Stomach (tissue), 9 donors: ENCODE results near the gene PAK5. TPM values are rescaled to one million over a fixed set of nuclear protein-coding genes. Genes with fewer than 3 reads are reported as not detected.

Experiments used
- DNase-seq, 2 donors: peaks; one replicate each; pipeline versions ENCODE4 v3.0.0 to v3.0.0-alpha.2; 2013 to 2019
- H3K27ac ChIP-seq, 5 donors: fragments of 200-600 bp in 4 of 5; sonication (generic) in 4 of 5; one replicate each; pipeline ENCODE4 v1.5.1; 2013 to 2019; ENCODE audit warnings: mild to moderate bottlenecking in 1 of 5, moderate library complexity in 1 of 5
- H3K27me3 ChIP-seq, 3 donors: fragments of 200-600 bp; sonication (generic); one replicate each; pipeline ENCODE4 v1.5.1; 2017 to 2019; ENCODE audit warnings: mixed run types in 1 of 3
- H3K36me3 ChIP-seq, 4 donors: fragments of 200-600 bp; sonication (generic); 1 replicate in 3 of 4; 2 replicates in 1 of 4; pipeline ENCODE4 v1.5.1; 2016 to 2019
- H3K4me1 ChIP-seq, 4 donors: fragments of 200-600 bp; sonication (generic); one replicate each; pipeline ENCODE4 v1.5.1; 2016 to 2019
- H3K4me3 ChIP-seq, 4 donors: fragments of 200-600 bp; sonication (generic) in 3 of 4; one replicate each; pipeline ENCODE4 v1.5.1; 2016 to 2019; ENCODE audit warnings: mild to moderate bottlenecking in 1 of 4
- H3K9me3 ChIP-seq, 4 donors: fragments of 200-600 bp; sonication (generic); one replicate each; pipeline ENCODE4 v1.5.1; 2016 to 2019
- CTCF ChIP-seq, 7 experiments: fragments of 450-650 bp in 4 of 7; fragments of 200-600 bp in 3 of 7; sonication (generic) in 3 of 7; IDR thresholded peaks; one replicate each; pipeline ENCODE4 v1.5.1; 2016 to 2019; ENCODE audit warnings: antibody characterized with exemption in 7 of 7, control low read depth in 2 of 7, mild to moderate bottlenecking in 1 of 7
- EP300 ChIP-seq: sonication (generic); formaldehyde crosslinking; IDR thresholded peaks from one replicate; pipeline ENCODE4 v1.6.1; 2017; ENCODE audit warnings: antibody characterized with exemption
- POLR2A ChIP-seq, 4 donors: fragments of 450-650 bp; IDR thresholded peaks; one replicate each; pipeline ENCODE4 v1.6.1; 2016; ENCODE audit warnings: antibody characterized with exemption in 4 of 4, control low read depth in 2 of 4, mild to moderate bottlenecking in 1 of 4, moderate library complexity in 1 of 4
- POLR2AphosphoS5 ChIP-seq, 3 donors: sonication (generic); formaldehyde crosslinking; IDR thresholded peaks; one replicate each; pipeline ENCODE4 v1.6.1; 2016; ENCODE audit warnings: antibody characterized with exemption in 3 of 3
- WGBS, 5 donors: extraction: QIAGEN DNeasy Blood & Tissue Kit in 3 of 5; methylation state at CpG; one replicate each; pipeline versions ENCODE4 v1.1.5 to v1.1.7; 2013 to 2018; 5-methylcytosine and 5-hydroxymethylcytosine counted together
- intact Hi-C: fragments of 100-400 bp; cut with DNase I; formaldehyde crosslinking; loops from one replicate; pipeline ENCODE4 v1.15.1; 2023; ENCODE audit warnings: low total_unique reads
- polyA plus RNA-seq, 3 donors: library from polyadenylated mRNA; stranded (reverse); fragments of 200-250 nt; gene quantifications; one replicate each; pipeline ENCODE4 v1.2.3, GENCODE V29; 2013
- total RNA-seq, 5 donors: library from RNA; depleted of rRNA; stranded (reverse); fragments of >200 nt; gene quantifications; one replicate each; pipeline versions ENCODE4 v1.1.0 to v1.2.3, GENCODE V29; 2014 to 2016
- donor health status: healthy with polysubstance abuse.
- donor health status: Bipolar disorder and iron deficiency.
- donor health status: healthy.

Gene PAK5
- total and polyA plus RNA-seq, 8 donors, result under 0.01 to 0.92 (median 0.35) TPM; not detected in 3

- Histone ChIP-seq H3K4me1 (no peaks in the 10 kb centered on the region), H3K36me3 (no peaks in the 10 kb centered on the region), H3K4me3 (no peak overlapping the region), H3K9me3 (peaks cover 0 to 5% (median 2%) of the 10 kb centered on the region in 4 donors), H3K27ac (no peak overlapping the region), H3K27me3 (no peaks in the 10 kb centered on the region)
- DNase-seq, result no peak
- intact Hi-C loops, result no loop called here
- no peak for TF ChIP-seq EP300
- no peak for TF ChIP-seq CTCF (IDR thresholded peaks at IDR 0.05)
- no peak for TF ChIP-seq POLR2A (IDR thresholded peaks at IDR 0.05)
- TF ChIP-seq POLR2AphosphoS5 (IDR thresholded peaks at IDR 0.05), result no peak
These were observed 95.0 kb downstream of the PAK5 start for GRCh38 chr20:9743871-9744270.

- intact Hi-C loops, result no loop called here
- Histone ChIP-seq H3K4me3 (no peak overlapping the region), H3K36me3 (no peaks in the 10 kb centered on the region), H3K4me1 (no peaks in the 10 kb centered on the region), H3K27me3 (no peaks in the 10 kb centered on the region), H3K9me3 (peaks cover 0 to 5% (median 2%) of the 10 kb centered on the region in 4 donors), H3K27ac (no peak overlapping the region)
- TF ChIP-seq EP300 (no peak), POLR2A (IDR thresholded peaks at IDR 0.05) (no peak), CTCF (IDR thresholded peaks at IDR 0.05) (no peak), POLR2AphosphoS5 (IDR thresholded peaks at IDR 0.05) (no peak)
- 78 to 95% (median 86%) methylated on average over 5 of the region's 5 CpGs for WGBS, 5 donors
- DNase-seq, result peak in 1 of 2 donors; percentile 23
These were observed 96.1 kb downstream of the PAK5 start for GRCh38 chr20:9742821-9743220.

GRCh38 chr20:9741996-9742395 lies 96.9 kb downstream of the PAK5 start:
- H3K36me3 ChIP-seq, result no peaks in the 10 kb centered on the region
- DNase-seq, result no peak
- intact Hi-C loops, result no loop called here
- 68 to 91% (median 89%) methylated on average over 3 of the region's 3 CpGs for WGBS, 5 donors
- peaks cover 0 to 5% (median 2%) of the 10 kb centered on the region in 4 donors for H3K9me3 ChIP-seq
- H3K4me3 ChIP-seq, result no peak overlapping the region
- no peaks in the 10 kb centered on the region for H3K4me1 ChIP-seq
- no peaks in the 10 kb centered on the region for H3K27me3 ChIP-seq
- TF ChIP-seq POLR2AphosphoS5 (IDR thresholded peaks at IDR 0.05), result no peak
- TF ChIP-seq CTCF (IDR thresholded peaks at IDR 0.05), result no peak
- no peak for TF ChIP-seq POLR2A (IDR thresholded peaks at IDR 0.05)
- no peak for TF ChIP-seq EP300
- H3K27ac ChIP-seq, result no peak overlapping the region

GRCh38 chr20:9740486-9740885 lies 98.4 kb downstream of the PAK5 start:
- no peak overlapping the region for H3K4me3 ChIP-seq
- H3K4me1 ChIP-seq, result no peaks in the 10 kb centered on the region
- intact Hi-C loops, result no loop called here
- WGBS, 5 donors, result 75 to 87% (median 82%) methylated on average over 5 of the region's 5 CpGs
- H3K9me3 ChIP-seq, result peaks cover 0 to 5% (median 2%) of the 10 kb centered on the region in 4 donors
- DNase-seq, result no peak
- TF ChIP-seq POLR2AphosphoS5 (IDR thresholded peaks at IDR 0.05) (no peak), POLR2A (IDR thresholded peaks at IDR 0.05) (no peak), EP300 (no peak), CTCF (IDR thresholded peaks at IDR 0.05) (no peak)
- H3K27ac ChIP-seq, result no peak overlapping the region
- no peaks in the 10 kb centered on the region for H3K36me3 ChIP-seq
- H3K27me3 ChIP-seq, result no peaks in the 10 kb centered on the region
